K562 (cell line): ENCODE measurements around the gene LLPH. TPM values are rescaled to one million over a fixed set of nuclear protein-coding genes. Genes with fewer than 3 reads are reported as not detected.
A peak's percentile ranks its signal among the peaks of the same experiment; 100 is the strongest.

Experiments
- CCAR2 ChIP-seq: fragments of 200-400 bp; formaldehyde crosslinking; IDR thresholded peaks from 2 replicates; pipeline ENCODE4 v1.6.1; 2017; ENCODE audit warnings: mild to moderate bottlenecking, low read depth, low read length
- ETV5 ChIP-seq: sonication (generic); formaldehyde crosslinking; IDR thresholded peaks from 2 replicates; pipeline ENCODE4 v1.4.0; 2020; ENCODE audit warnings: low read depth, mild to moderate bottlenecking, missing genetic modification reagents
- EWSR1 ChIP-seq: fragments of 450-650 bp; IDR thresholded peaks from 2 replicates; pipeline ENCODE4 v1.6.1; 2018; ENCODE audit warnings: borderline replicate concordance, mild to moderate bottlenecking, low read depth, moderate library complexity; ENCODE audit not compliant: partially characterized antibody
- FOXA3 ChIP-seq, 2 experiments: fragments of 450-650 bp in 1 of 2; sonication (generic) in 1 of 2; formaldehyde crosslinking; IDR thresholded peaks in 1 of 2; conservative IDR thresholded peaks in 1 of 2; 2 replicates each; pipeline versions ENCODE4 v1.4.0 to v1.8.0; 2020 to 2022; ENCODE audit warnings: mild to moderate bottlenecking in 2 of 2, missing genetic modification reagents in 1 of 2
- FOXM1 ChIP-seq, 2 experiments: fragments of 450-650 bp in 1 of 2; sonication (generic) in 1 of 2; formaldehyde crosslinking in 1 of 2; IDR thresholded peaks; 2 replicates each; pipeline versions ENCODE4 v1.6.1 to v1.9.0; 2017 to 2022; ENCODE audit warnings: low read depth in 2 of 2, mild to moderate bottlenecking in 2 of 2, missing genetic modification reagents in 1 of 2, moderate library complexity in 1 of 2
- IFI16 ChIP-seq: fragments of 250-450 bp; sonication (Bioruptor Pico); IDR thresholded peaks from 2 replicates; pipeline ENCODE4 v2.1.2; 2022; ENCODE audit warnings: mild to moderate bottlenecking, inconsistent platforms
- KDM5B ChIP-seq: fragments of 200-600 bp; sonication (generic); IDR thresholded peaks from 2 replicates; pipeline ENCODE4 v1.6.1; 2012; ENCODE audit warnings: low read depth, mild to moderate bottlenecking, moderate library complexity, low read length, control low read depth, inconsistent platforms; ENCODE audit not compliant: insufficient replicate concordance
- MBD2 ChIP-seq: sonication (generic); IDR thresholded peaks from 2 replicates; pipeline ENCODE4 v1.6.1; 2016; ENCODE audit warnings: low read depth, borderline replicate concordance
- MCM3 ChIP-seq: fragments of 450-650 bp; IDR thresholded peaks from 2 replicates; pipeline ENCODE4 v1.6.1; 2016
- MNT ChIP-seq, 2 experiments: fragments of 450-650 bp; conservative IDR thresholded peaks; 2 replicates each; pipeline ENCODE4 v1.6.1; 2017; ENCODE audit warnings: mild to moderate bottlenecking in 2 of 2, moderate library complexity in 2 of 2
- RAD51 ChIP-seq: fragments of 450-650 bp; IDR thresholded peaks from 2 replicates; pipeline ENCODE4 v1.7.1; 2016; ENCODE audit warnings: low read depth, mild to moderate bottlenecking, borderline replicate concordance
- RFX7 ChIP-seq: fragments of 250-450 bp; sonication (Bioruptor Pico); IDR thresholded peaks from 2 replicates; pipeline ENCODE4 v1.5.1; 2021; ENCODE audit warnings: mild to moderate bottlenecking
- SOX6 ChIP-seq: fragments of 450-650 bp; IDR thresholded peaks from 2 replicates; pipeline ENCODE4 v1.6.1; 2014; ENCODE audit warnings: mild to moderate bottlenecking
- TEAD4 ChIP-seq, 2 experiments: sonication (generic) in 1 of 2; formaldehyde crosslinking in 1 of 2; IDR thresholded peaks; 2 replicates each; pipeline versions ENCODE4 v1.6.1 to v1.8.0; 2012 to 2022; ENCODE audit warnings: borderline replicate concordance in 1 of 2, inconsistent platforms in 1 of 2, low read length in 1 of 2, mild to moderate bottlenecking in 1 of 2, missing genetic modification reagents in 1 of 2
- THAP7 ChIP-seq: fragments of 250-450 bp; sonication (Bioruptor Pico); IDR thresholded peaks from 2 replicates; pipeline ENCODE4 v1.5.0; 2021
- ZNF583 ChIP-seq: fragments of 250-450 bp; sonication (Bioruptor Pico); IDR thresholded peaks from 2 replicates; pipeline ENCODE4 v1.4.0; 2020
- polyA plus RNA-seq, 8 experiments: library from polyadenylated mRNA; depleted of rRNA in 4 of 8; stranded (reverse) in 5 of 8; unstranded in 3 of 8; fragments of >200 nt; fragmentation: Nextera tagmentation in 2 of 8; fragmentation: Illumina TruSeq in 1 of 8; extraction: Ambion mirVana in 2 of 8; extraction: Trizol in 1 of 8; gene quantifications; 2 replicates each; pipeline versions ENCODE4 v1.2.1 to v1.2.3, GENCODE V29; 2011 to 2014; ENCODE audit warnings: inconsistent platforms in 1 of 8, missing spikeins in 1 of 8
- total RNA-seq, 7 experiments: library from RNA; depleted of rRNA in 6 of 7; stranded (reverse); fragments of >200 nt in 6 of 7; fragmentation: Illumina TruSeq in 2 of 7; extraction: Trizol in 2 of 7; gene quantifications; 2 replicates each; pipeline versions ENCODE4 v1.2.1 to v1.2.3, GENCODE V29; 2011 to 2021; ENCODE audit warnings: low replicate concordance in 1 of 7
- TF ChIP-seq, protein P1 (sequence below): sonication (generic); formaldehyde crosslinking; IDR thresholded peaks from 2 replicates; pipeline ENCODE4 v1.8.1; 2022; ENCODE audit warnings: missing genetic modification reagents
- TF ChIP-seq, protein P2 (sequence below): fragments of 250-450 bp; sonication (Bioruptor Pico); IDR thresholded peaks from 2 replicates; pipeline ENCODE4 v1.6.1; 2021; ENCODE audit warnings: mild to moderate bottlenecking
- TF ChIP-seq, protein P3 (sequence below): fragments of 250-450 bp; sonication (Bioruptor Pico); IDR thresholded peaks from 2 replicates; pipeline ENCODE4 v1.8.0; 2022; ENCODE audit warnings: moderate library complexity, mild to moderate bottlenecking, inconsistent platforms

Gene LLPH
- total and polyA plus RNA-seq, 9 of the 15 experiments (the other 6 are each of a cell fraction or from before 2014, with no cell fraction given), result 19.1 to 87.3 (median 59.6) TPM

DNA sequence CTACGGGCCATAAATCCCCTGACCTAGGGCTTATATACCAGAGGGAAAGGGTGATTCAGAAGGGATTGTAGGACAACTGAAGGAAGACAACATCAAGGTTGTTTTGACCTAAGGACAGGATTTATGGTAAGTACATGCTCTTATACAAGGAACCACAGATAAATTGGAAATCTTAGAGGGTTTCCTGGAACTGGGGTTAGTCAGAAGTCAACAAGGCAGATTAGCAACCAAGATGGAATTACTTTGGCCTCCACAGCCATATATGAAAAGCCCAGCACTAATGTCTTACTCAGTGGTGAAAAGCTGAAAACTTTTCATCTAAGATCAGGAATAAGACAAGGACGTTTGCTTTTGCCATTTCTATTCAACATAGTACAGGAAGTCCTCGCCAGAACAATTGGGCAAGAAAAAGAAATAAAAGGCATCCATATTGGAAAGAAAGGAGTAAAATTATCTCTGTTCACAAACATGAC is 33.8 kb upstream of the LLPH start (continued):
- TF ChIP-seq, protein P1, sequence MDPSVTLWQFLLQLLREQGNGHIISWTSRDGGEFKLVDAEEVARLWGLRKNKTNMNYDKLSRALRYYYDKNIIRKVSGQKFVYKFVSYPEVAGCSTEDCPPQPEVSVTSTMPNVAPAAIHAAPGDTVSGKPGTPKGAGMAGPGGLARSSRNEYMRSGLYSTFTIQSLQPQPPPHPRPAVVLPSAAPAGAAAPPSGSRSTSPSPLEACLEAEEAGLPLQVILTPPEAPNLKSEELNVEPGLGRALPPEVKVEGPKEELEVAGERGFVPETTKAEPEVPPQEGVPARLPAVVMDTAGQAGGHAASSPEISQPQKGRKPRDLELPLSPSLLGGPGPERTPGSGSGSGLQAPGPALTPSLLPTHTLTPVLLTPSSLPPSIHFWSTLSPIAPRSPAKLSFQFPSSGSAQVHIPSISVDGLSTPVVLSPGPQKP (CRISPR knock-in tag), result no peak
- TF ChIP-seq ETV5 (CRISPR knock-in tag), result no peak
- peak; percentile 69; the same call in 1 of the 2 replicates for TF ChIP-seq TEAD4 (IDR thresholded peaks at IDR 0.05; ENCODE audit: low read length)
- TF ChIP-seq TEAD4 (CRISPR knock-in tag; IDR thresholded peaks at IDR 0.05; ENCODE audit: borderline replicate concordance), result no peak
- peak; percentile 59; the same call in 1 of the 2 replicates for TF ChIP-seq SOX6
- no peak for TF ChIP-seq EWSR1
- TF ChIP-seq MNT (conservative IDR thresholded peaks at IDR 0.05), result peak in 1 of 2 experiments; percentile 63; a peak in 1 of 4 replicates
- no peak for TF ChIP-seq RAD51
- TF ChIP-seq RFX7, result no peak
- peak; percentile 36; the same call in 1 of the 2 replicates for TF ChIP-seq ZNF583 (CRISPR knock-in tag)
- TF ChIP-seq MCM3, result no peak
- TF ChIP-seq MBD2, result no peak
- no peak for TF ChIP-seq CCAR2
- TF ChIP-seq FOXM1 (IDR thresholded peaks at IDR 0.05; ENCODE audit: low read depth), result 0 out of 2 replicates have a peak, but pooled peaks have one; percentile 28
- no peak for TF ChIP-seq FOXM1 (CRISPR knock-in tag; IDR thresholded peaks at IDR 0.05; ENCODE audit: low read depth)
- TF ChIP-seq, protein P2, sequence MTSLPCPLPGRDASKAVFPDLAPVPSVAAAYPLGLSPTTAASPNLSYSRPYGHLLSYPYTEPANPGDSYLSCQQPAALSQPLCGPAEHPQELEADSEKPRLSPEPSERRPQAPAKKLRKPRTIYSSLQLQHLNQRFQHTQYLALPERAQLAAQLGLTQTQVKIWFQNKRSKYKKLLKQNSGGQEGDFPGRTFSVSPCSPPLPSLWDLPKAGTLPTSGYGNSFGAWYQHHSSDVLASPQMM (CRISPR knock-in tag), result no peak
- TF ChIP-seq FOXA3 (CRISPR knock-in tag; conservative IDR thresholded peaks at IDR 0.05 in 1 of 2, IDR thresholded peaks at IDR 0.05 in 1 of 2), result peak in 1 of 2 experiments; percentile 89; a peak in 2 of 4 replicates
- TF ChIP-seq, protein P3, sequence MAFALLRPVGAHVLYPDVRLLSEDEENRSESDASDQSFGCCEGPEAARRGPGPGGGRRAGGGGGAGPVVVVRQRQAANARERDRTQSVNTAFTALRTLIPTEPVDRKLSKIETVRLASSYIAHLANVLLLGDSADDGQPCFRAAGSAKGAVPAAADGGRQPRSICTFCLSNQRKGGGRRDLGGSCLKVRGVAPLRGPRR (CRISPR knock-in tag), result no peak
- TF ChIP-seq IFI16 (CRISPR knock-in tag), result no peak
- no peak for TF ChIP-seq KDM5B
- no peak for TF ChIP-seq THAP7 (CRISPR knock-in tag)
